K562 (cell line): ENCODE data around the gene RAD23B. TPM values are rescaled to one million over a fixed set of nuclear protein-coding genes. Genes with fewer than 3 reads are reported as not detected.

Experiments
- E2F4 ChIP-seq: sonication (generic); formaldehyde crosslinking; IDR thresholded peaks from 2 replicates; pipeline ENCODE4 v1.8.0; 2022; ENCODE audit warnings: mild to moderate bottlenecking, low read depth, missing genetic modification reagents
- IRF2 ChIP-seq: sonication (generic); formaldehyde crosslinking; IDR thresholded peaks from 2 replicates; pipeline ENCODE4 v1.8.1; 2022; ENCODE audit warnings: mild to moderate bottlenecking, missing genetic modification reagents
- KLF1 ChIP-seq: fragments of 450-650 bp; IDR thresholded peaks from 2 replicates; pipeline ENCODE4 v1.6.1; 2016; ENCODE audit warnings: missing genetic modification characterization, missing compliant biosample characterization
- PATZ1 ChIP-seq: fragments of 250-450 bp; sonication (Bioruptor Pico); IDR thresholded peaks from 2 replicates; pipeline ENCODE4 v1.5.0; 2020; ENCODE audit warnings: mild to moderate bottlenecking, borderline replicate concordance
- SUPT5H ChIP-seq: fragments of 450-650 bp; IDR thresholded peaks from 2 replicates; pipeline ENCODE4 v1.6.1; 2016
- ZBTB8A ChIP-seq: fragments of 450-650 bp; IDR thresholded peaks from 2 replicates; pipeline ENCODE4 v1.6.1; 2018; ENCODE audit warnings: mild to moderate bottlenecking, moderate library complexity; ENCODE audit not compliant: partially characterized antibody
- ZNF146 ChIP-seq: IDR thresholded peaks from one replicate; pipeline ENCODE4 v1.6.1; 2018; ENCODE audit warnings: missing compliant biosample characterization; ENCODE audit not compliant: unreplicated experiment
- ZNF740 ChIP-seq, 3 experiments: fragments of 200-800 bp in 1 of 3; sonication (Bioruptor generic) in 1 of 3; sonication (generic) in 1 of 3; formaldehyde crosslinking in 1 of 3; IDR thresholded peaks; 2 replicates each; pipeline versions ENCODE4 v1.6.1 to v1.8.0; 2016 to 2022; ENCODE audit warnings: mild to moderate bottlenecking in 2 of 3, missing compliant biosample characterization in 2 of 3, missing genetic modification characterization in 2 of 3, missing genetic modification reagents in 1 of 3
- polyA plus RNA-seq, 8 experiments: library from polyadenylated mRNA; depleted of rRNA in 4 of 8; stranded (reverse) in 5 of 8; unstranded in 3 of 8; fragments of >200 nt; fragmentation: Nextera tagmentation in 2 of 8; fragmentation: Illumina TruSeq in 1 of 8; extraction: Ambion mirVana in 2 of 8; extraction: Trizol in 1 of 8; gene quantifications; 2 replicates each; pipeline versions ENCODE4 v1.2.1 to v1.2.3, GENCODE V29; 2011 to 2014; ENCODE audit warnings: inconsistent platforms in 1 of 8, missing spikeins in 1 of 8
- total RNA-seq, 7 experiments: library from RNA; depleted of rRNA in 6 of 7; stranded (reverse); fragments of >200 nt in 6 of 7; fragmentation: Illumina TruSeq in 2 of 7; extraction: Trizol in 2 of 7; gene quantifications; 2 replicates each; pipeline versions ENCODE4 v1.2.1 to v1.2.3, GENCODE V29; 2011 to 2021; ENCODE audit warnings: low replicate concordance in 1 of 7

RAD23B gene
- total and polyA plus RNA-seq, 9 of the 15 experiments (the other 6 are each of a cell fraction or from before 2014, with no cell fraction given): 14.5 to 184 (median 114) TPM

DNA sequence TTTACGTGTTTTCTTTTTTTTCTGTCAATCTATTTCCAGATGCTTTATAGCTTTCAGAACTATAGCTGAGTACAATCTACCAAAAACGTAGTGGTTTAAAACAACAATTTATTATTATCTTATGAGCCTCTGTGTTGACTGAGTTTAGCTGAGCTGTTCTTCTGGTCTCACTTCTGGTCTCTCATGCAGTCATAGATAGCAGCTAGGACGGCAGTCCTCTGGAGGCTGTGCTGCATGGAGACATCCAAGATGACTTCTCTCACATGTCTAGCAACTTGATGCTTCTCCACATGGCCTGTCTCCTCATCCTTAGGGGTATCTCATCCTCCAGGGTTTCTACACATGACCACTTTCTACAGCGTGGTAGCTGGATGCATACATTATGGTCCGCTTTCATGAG is 22.0 kb upstream of the RAD23B start (continued):
- TF ChIP-seq IRF2 (CRISPR knock-in tag) (no peak), ZBTB8A (no peak), KLF1 (tag) (no peak), ZNF146 (CRISPR knock-in tag) (no peak), ZNF740 (CRISPR knock-in tag; IDR thresholded peaks at IDR 0.05) (no peak), ZNF740 (tag; IDR thresholded peaks at IDR 0.05) (no peak), E2F4 (CRISPR knock-in tag) (no peak), PATZ1 (no peak), SUPT5H (no peak)
